Osteocyte (in vitro differentiated cells): ENCODE data around the gene HOXA13. TPM values are rescaled to one million over a fixed set of nuclear protein-coding genes. Genes with fewer than 3 reads are reported as not detected.

ENCODE experiments used
- DNase-seq: peaks from one replicate; pipeline ENCODE4 v3.0.0; 2021; ENCODE audit warnings: mixed read lengths; ENCODE audit not compliant: unreplicated experiment; ENCODE audit errors: extremely low spot score
- H3K27ac Mint-ChIP-seq: one replicate; pipeline ENCODE4 v1.8.0; 2021; ENCODE audit warnings: mild to moderate bottlenecking, mixed read lengths; ENCODE audit not compliant: unreplicated experiment
- H3K27me3 Mint-ChIP-seq: one replicate; pipeline ENCODE4 v1.8.0; 2021; ENCODE audit warnings: mixed read lengths; ENCODE audit not compliant: unreplicated experiment
- H3K36me3 Mint-ChIP-seq: one replicate; pipeline ENCODE4 v1.8.0; 2021; ENCODE audit warnings: mixed read lengths; ENCODE audit not compliant: unreplicated experiment
- H3K4me1 Mint-ChIP-seq: one replicate; pipeline ENCODE4 v1.8.0; 2021; ENCODE audit warnings: mixed read lengths; ENCODE audit not compliant: unreplicated experiment
- H3K4me3 Mint-ChIP-seq: one replicate; pipeline ENCODE4 v1.8.0; 2021; ENCODE audit warnings: mild to moderate bottlenecking, moderate library complexity, mixed read lengths; ENCODE audit not compliant: unreplicated experiment
- H3K9me3 Mint-ChIP-seq: one replicate; pipeline ENCODE4 v1.8.0; 2021; ENCODE audit warnings: mixed read lengths; ENCODE audit not compliant: unreplicated experiment
- total RNA-seq: library from RNA; stranded (reverse); gene quantifications from 2 replicates; pipeline ENCODE4 v1.2.1, GENCODE V29; 2021
- TF ChIP-seq, protein P1 (sequence below): fragments of 200-600 bp; sonication (generic); IDR thresholded peaks from 2 replicates; pipeline ENCODE4 v1.5.0; 2021; ENCODE audit warnings: antibody characterized with exemption, mild to moderate bottlenecking, moderate library complexity

Gene HOXA13
- total RNA-seq, 1 donor from 2014 or later, result not detected

DNA sequence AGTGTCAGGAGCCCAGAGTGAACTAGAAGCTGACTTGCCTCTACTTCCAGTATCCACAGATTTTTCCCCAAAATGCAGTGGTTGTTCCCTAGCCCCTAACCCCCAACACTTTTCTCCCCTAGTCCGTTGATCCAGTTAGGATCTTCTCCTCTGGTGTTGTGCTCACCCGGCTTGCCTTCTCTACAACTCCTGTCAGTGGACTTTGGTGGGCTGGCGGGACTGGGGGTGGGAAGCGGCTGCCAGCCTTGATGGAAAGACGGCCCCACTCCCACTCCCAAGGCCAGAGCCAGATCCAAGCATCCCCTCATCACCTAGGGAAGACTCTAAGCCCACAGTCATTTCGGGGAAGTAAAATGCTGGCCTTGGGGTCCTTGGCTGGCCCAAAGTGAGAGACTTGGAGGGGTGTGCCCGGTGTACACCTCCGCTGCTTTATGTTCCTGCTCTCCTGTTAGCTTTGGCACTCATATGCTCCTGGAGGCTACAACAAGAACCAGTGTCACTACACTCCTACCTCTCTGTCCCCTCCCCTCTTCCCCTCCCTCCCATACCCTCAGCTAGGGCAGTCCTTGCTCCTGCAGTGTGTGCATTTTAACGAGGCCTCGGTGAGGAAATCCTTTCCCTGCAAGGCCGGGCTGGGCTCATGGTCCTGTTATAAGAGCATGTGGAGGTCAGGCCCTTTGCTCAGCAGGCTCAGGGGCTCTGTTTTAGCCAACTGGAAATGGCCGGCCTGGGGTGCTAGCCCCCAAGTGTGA is 24.8 kb downstream of the HOXA13 start:
- DNase-seq, result no peak
- Mint-ChIP-seq H3K4me1 (peaks cover 13% of the 10 kb centered on the region), H3K27me3 (peaks cover 85% of the 10 kb centered on the region), H3K27ac (no peak overlapping the region), H3K4me3 (peak overlapping the region; percentile 32), H3K36me3 (no peaks in the 10 kb centered on the region), H3K9me3 (no peaks in the 10 kb centered on the region)
- TF ChIP-seq, protein P1, sequence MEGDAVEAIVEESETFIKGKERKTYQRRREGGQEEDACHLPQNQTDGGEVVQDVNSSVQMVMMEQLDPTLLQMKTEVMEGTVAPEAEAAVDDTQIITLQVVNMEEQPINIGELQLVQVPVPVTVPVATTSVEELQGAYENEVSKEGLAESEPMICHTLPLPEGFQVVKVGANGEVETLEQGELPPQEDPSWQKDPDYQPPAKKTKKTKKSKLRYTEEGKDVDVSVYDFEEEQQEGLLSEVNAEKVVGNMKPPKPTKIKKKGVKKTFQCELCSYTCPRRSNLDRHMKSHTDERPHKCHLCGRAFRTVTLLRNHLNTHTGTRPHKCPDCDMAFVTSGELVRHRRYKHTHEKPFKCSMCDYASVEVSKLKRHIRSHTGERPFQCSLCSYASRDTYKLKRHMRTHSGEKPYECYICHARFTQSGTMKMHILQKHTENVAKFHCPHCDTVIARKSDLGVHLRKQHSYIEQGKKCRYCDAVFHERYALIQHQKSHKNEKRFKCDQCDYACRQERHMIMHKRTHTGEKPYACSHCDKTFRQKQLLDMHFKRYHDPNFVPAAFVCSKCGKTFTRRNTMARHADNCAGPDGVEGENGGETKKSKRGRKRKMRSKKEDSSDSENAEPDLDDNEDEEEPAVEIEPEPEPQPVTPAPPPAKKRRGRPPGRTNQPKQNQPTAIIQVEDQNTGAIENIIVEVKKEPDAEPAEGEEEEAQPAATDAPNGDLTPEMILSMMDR, result no peak

DNA sequence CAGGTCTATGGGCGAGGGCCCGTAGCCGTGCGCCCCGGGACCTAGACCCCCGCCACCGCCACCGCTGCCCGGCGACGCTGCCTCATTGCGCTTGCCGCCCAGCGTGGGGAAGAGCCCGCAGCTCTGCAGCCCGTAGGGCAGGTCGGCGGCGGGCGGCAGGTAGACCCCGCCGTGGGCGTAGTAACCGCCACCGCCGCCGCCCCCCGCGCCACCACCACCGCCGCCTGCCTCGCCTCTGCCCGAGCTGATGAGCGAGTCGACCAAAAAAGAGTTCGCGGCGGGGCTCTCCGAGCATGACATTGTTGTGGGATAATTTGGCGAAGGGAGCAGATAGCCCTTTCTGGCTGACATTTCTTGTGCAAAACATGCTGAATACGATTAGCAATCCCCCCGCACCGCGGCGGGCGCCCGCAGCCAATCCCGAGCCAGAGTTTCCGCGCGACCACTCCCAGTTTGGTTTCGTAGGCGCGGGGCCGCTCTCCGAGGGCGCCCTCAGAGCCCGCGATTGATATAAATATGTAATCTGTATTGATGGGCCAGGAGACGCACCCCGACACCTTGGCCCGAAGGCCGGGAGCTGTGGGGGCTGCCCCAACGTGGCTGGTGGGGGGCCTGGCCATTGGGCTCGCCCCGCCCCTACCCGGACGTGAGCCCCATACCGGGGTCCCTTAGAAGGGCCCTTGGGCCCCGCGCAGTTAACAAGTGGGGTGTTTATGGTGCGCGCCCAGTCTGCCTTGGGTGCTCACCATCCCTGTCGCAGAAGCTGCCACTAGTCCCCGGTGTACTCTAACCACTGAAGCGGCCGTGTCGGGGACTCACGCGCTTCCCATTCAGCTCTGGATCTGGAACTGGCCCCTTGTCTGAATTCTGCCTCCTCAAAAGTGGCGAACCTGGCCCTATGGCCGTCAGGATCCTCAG is 25.7 kb downstream of the HOXA13 start, which contains the start of gene HOXA10:
TSS of gene HOXA10 (minus strand) at position 365 of the 918 bp plus-strand sequence. CDS start at position 351, 14 bp downstream.
- H3K9me3 Mint-ChIP-seq, result no peaks in the 10 kb centered on the region
- H3K36me3 Mint-ChIP-seq, result no peaks in the 10 kb centered on the region
- TF ChIP-seq, protein P1, result no peak
- H3K27ac Mint-ChIP-seq, result no peak within 1 kb of the TSS
- H3K27me3 Mint-ChIP-seq, result peaks cover 78% of the 10 kb centered on the region
- DNase-seq, result no peak
- H3K4me1 Mint-ChIP-seq, result peaks cover 10% of the 10 kb centered on the region
- H3K4me3 Mint-ChIP-seq, result peak within 1 kb of the TSS; percentile 57

DNA sequence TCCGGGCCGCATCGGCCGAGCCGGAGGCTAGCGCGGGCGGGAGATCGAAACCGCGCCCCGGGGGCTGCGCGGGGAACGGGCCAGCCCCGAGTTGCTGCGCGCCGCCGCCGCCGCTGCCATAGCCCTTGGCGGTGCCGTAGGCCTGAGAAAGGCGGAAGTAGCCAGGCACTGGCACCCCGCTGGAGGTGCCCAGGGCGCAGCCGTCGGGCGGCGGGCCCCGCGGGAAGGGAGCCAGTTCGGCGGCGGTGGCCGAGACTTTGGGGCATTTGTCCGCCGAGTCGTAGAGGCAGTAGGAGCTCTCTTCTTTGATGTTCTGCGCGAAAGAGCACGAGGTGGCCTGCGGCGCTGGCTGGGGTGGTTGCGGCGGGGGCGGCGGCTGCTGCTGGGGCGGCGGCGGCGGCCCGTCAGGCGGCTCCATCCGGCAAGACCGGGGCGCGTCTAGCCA is 26.4 kb downstream of the HOXA13 start:
- Mint-ChIP-seq H3K4me1 (peaks cover 13% of the 10 kb centered on the region), H3K36me3 (peaks cover 2% of the 10 kb centered on the region)
- DNase-seq, result no peak

DNA sequence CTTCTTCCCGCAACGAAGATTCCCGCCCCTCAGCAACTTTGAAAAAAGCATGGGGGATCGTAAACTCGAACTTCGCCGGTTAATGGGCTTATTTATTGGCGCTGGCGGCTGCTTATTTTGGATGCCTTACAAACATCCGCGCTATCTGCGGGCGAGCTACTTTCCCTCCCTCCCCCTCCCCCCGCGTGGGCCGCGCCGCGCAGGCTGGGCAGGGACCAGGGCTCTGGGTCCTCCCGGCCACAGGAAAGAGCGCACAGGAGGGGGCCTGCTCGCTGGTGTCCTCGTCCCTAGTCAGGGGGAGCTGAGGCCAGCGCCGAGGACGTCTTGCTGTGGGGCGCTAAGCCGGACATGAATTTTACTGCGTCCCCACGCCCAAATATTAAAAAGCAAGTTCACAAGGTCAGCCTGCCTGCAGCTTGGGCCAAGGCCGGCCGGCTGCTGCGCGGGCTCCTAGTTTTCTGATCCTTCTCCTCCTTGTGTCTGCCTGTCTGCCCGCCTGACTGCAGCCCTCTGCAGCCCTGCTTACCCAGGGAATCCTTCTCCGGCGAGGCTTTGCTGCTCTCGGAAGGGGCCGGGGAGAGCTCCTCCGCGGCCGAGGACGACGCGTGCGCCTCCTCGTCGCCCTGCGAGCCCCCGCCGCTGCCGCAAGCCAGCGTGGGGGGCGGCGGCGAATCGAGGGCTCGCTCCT is 26.9 kb downstream of the HOXA13 start:
- TF ChIP-seq, protein P1, result no peak
- H3K36me3 Mint-ChIP-seq, result peaks cover 2% of the 10 kb centered on the region
- DNase-seq, result no peak
- H3K4me1 Mint-ChIP-seq, result peaks cover 13% of the 10 kb centered on the region
- peak overlapping the region; percentile 57 for H3K4me3 Mint-ChIP-seq
- no peak overlapping the region for H3K27ac Mint-ChIP-seq
- peaks cover 78% of the 10 kb centered on the region for H3K27me3 Mint-ChIP-seq
- H3K9me3 Mint-ChIP-seq, result no peaks in the 10 kb centered on the region

More for the DNA sequence above, 26.4 kb downstream of the HOXA13 start:
- no peak overlapping the region for H3K4me3 Mint-ChIP-seq
- H3K27ac Mint-ChIP-seq, result no peak overlapping the region
- H3K9me3 Mint-ChIP-seq, result no peaks in the 10 kb centered on the region
- peaks cover 78% of the 10 kb centered on the region for H3K27me3 Mint-ChIP-seq
- TF ChIP-seq, protein P1, result no peak
